NCI-H526 treated with DMSO at 0.1 percent for 48 hours (cell line): Measurements from ENCODE around the gene SHISAL1.
"Not testable (repeated sequence)": the region's sequence is repeated elsewhere in the genome, so short reads cannot be mapped to it uniquely, and the experiment has no call there.

ENCODE experiments used
- DNase-seq: peaks from one replicate; lab custom pipeline; 2025; lab: John Stamatoyannopoulos, UW

Gene SHISAL1

DNA sequence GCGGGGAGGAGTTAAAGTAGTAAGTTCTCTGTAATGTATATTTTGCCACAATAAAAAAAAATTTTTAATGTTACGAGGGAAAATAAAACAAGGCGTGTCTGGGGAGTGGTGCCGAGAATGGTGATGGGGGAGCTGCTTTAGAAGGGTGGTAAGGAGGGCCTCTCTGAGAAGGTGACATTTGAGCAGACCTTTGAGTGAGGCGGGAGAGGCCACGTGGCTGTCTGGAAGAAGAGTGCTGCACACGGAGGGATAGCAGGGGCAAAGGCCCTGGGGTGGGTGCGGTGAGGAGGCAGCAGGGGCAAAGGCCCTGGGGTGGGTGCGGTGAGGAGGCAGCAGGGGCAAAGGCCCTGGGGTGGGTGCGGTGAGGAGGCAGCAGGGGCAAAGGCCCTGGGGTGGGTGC lies 10.4 kb downstream of the SHISAL1 start:
- not testable (repeated sequence) for DNase-seq

DNA sequence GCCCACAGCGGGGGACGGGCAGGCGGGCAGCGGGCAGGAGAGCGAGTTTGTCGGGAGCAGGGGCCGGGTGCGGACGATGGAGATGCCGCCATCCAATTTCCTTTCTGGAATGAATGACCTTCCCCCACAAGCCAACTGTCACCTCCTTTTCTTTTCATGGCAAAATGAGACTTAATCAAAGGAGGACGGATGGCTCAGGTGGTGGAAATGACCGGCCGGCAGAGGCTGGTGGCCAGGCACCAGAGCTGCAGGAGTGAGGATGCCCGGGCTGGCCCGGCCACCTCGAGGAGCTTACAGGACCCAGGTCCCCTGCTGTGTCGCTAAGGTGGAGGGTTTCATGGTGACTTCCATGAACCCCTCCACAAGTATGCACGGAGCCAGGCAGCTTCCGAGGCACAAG lies 11.7 kb downstream of the SHISAL1 start:
- DNase-seq = no peak

DNA sequence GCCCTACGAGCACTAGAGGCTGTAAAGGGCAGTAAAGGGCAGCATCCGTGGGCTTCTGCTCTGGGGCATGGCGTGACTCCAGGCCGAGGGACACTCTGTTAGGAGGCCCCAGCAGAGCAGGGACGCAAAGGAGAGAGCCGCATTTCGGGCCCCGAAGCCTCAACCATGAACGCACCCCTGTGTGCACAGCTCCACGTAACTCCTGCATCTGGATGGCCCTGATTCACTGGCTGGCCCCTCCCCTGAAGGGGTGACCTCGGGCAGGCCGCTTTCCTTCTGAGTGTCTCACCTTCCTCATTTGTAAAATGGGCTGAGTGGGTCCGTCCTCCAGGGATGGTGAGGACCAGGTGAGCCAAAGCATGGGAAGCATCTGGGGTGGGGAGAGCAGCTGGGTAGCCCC lies 13.6 kb downstream of the SHISAL1 start:
- DNase-seq = no peak

DNA sequence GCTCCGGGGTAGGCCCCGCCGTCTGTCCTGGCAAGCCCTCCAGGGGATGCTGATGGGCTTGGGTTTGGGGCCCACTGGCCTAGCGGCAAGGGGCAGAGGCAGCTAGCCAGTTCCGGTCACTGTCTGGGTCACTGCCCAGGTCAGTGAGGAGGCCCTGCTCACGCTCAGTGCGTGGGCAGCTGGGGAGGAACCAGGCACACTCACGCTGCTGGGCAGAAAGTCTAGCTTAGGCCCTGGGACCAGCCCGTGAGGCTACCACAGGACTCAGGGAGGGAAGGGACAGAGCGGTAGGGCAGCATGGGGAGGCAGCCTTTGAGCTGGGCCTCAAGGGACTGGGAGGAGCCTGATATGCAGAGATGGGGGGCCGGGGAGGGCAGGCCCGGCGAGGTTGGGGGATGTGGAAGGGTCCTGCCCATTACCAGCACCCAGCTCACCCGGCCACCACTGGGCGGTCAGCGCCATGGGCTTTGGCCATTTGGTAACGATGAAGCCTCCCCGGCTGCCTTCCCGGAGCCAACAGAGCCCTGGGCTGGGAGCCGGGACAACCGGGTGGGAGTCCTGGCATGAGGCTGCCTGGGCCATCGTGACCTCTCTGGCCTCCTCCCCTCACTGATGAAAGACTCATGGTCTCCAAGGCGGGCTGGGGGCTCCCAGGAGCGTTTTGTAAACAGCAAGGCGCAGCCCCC lies 14.2 kb downstream of the SHISAL1 start:
- no peak for DNase-seq

DNA sequence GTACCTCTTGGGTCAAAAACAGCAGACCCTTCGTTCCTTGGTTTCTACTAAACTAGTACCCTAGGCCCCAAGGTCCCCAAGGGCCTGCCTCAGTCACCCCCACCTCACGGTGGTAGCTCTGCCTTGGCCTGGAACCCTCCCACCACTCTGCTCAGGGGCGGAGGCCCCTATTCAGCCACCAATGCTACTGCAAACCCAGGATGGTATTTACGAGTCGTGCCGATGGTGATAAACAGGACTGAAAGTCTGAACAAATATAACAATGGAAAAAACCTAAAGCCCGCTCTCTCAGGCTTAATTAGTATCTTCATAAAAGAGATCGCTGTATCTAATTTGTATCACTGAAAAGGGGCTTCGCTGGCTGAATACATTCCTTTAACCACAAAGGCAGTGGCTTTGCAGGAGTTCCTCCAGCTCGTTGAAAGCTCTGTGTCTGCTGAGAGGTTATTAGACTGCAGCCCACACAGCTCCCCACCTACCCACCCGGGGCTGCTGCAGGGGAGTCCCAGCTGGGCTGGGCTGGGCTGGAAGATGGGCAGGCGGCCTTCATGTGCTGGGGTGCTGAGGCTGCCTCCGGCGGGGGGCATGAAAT lies 15.2 kb downstream of the SHISAL1 start:
- DNase-seq = no peak

DNA sequence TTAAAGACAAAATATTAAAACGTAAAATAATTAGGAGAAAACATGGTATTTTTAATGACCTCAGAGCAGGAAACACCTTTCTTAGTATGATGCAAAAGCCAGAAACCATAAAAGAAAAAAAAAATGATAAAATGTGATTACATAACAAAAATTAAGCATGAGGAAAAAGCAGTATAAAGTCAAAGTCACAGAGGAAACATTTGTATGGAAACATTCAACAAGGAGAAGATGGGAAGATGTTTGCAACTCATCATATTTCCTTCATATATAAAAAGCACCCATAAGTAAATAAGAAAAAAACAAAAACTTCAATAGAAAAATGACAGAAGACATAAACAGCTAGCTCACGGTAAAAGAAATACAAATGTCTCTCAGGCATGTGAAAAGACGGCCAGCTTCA lies 17.3 kb downstream of the SHISAL1 start:
- DNase-seq = no peak

DNA sequence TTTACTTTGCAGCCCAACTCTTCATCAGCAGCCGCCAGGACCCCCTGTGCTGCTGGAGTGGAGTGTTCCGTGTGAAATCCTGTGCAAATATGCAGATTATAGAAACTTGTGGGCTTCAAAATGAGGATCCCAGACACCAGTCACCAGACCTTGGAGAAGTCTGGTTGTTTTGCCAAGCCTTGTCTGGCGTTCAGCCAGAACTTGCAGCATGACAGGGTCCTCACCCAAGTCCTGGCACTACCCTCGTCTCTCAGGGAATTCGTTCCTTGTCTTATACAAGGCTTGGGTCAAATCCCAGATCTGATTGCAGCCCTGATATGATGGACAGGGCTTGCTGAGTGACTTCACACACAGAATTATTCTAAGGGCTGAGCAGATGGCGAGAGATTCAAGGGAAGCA lies 18.9 kb downstream of the SHISAL1 start:
- DNase-seq = no peak

DNA sequence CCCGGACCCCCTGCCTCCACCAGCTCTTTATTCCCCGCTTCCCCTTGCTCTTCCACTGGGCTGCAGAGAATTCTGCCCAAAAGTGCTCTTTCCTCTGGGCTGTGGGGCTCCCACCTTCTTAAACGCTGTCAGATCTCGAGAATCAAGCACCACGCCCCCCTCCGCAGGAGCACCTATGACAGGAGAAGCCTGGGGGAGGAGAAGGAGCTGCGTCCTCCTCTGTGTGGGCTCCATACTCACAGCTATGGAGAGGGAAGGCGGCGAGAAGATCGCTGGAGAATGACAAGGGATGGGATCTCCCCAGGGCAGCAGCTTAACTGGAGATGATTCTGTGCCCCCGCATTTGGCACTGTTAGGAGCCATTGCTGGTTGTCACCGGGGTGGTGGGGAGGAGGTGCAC lies 19.7 kb downstream of the SHISAL1 start:
- no peak for DNase-seq

DNA sequence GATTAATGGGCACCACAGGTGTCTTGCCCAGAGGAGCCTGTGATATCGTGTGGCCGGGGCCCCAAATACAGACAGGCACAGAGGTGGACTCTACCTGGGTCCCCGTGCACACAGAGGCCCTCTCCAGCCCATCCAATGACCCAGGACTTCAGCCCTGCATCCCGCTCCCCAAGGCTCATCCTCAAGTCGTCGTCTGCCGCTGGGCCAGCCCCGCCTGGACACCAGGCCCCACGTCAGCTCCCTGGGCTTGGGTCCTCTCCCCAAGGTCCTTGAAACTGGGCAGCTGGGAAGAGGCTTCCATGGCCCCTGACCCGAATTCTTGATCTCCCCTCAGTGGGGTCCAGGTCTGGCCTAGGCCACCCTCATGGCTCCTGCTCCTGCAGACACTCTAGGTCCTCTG lies 20.2 kb downstream of the SHISAL1 start:
- DNase-seq = no peak

DNA sequence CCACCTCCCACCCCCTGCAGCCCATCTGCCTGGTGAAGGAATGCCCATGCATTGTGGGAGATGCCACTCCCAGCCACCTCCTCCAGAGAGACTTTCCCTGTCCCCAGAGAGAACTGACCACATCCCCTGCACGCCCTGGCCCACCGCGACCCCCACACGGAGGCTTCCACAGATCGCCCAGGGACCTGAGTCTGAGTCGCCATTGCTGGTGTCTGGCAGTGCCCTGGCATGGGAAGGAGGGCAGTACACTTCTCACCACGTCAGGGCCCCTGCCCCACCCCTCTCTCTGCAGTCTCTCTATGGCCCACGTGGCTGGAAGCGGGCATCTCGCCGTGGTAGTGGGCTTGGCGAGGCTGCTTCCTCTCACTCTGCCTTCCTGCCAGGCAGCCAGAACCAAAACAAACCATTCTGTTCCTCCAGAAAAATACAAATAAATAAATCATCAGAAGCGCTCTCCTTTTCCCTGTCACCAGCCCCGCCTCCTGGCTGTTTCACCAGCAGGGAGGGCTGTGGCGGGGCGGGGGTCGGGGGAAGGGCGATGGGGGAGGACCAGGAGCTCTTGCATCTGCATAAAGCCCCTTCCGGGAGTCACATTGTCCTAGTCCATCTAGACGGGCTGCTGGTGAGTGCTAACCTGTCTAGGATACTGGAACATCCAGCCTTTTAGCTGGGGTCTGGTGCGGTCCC lies 20.9 kb downstream of the SHISAL1 start:
- no peak for DNase-seq

DNA sequence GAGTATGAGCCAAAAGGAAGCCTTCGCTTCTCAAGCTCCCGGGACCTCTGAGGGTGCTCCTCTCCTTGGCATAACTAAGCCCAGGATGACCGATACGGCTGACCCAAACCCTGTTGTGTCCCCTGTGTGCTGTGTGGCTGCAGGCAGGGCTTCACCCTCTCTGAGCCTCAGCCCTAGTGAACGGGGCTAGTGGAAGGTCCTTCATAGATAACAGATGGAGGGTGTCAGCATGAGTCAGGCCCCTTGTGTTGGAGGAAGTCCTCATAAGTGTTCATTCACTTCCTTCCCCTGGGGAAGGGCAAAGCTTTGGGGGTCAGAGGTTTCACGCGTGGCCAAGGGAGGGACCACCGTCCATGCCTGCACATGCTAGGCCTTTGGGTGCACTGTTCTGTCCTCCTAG lies 21.5 kb downstream of the SHISAL1 start:
- no peak for DNase-seq

DNA sequence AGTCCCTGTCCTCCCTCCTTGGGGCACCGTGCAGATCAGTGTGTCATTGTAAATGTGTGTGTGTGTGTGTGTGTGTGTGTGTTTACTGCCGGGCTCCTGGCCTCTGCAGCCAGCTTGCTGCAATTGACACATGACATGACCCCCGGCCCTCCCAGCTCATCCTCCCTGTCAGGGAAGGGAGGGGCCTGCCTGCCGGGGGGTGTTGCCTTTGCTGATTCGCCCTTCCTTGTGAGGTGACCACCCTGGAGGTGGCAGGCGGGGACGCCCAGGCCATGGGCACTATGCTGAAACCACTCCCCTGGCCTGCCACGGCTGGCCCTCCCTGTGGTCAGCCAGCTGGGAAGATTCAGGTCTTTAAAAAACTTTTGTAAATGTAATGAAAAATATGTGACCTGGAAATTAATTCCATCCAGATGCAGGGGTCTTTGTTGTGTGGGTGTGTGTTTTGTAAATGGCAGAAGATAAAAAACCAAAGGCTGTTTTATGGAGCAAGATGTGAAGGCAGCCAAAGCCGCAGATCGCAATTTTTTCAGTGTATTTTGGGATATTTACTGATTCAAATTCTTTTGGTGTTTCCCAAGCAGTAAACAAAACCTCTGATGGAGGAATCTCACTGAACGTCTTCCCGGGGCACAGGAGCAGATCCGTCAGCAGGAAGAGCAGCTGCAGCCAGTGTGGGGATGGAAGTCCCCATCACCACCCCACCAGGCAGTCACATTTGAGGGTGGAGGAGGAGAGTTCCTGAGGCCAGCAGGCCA lies 23.2 kb downstream of the SHISAL1 start:
- no peak for DNase-seq

DNA sequence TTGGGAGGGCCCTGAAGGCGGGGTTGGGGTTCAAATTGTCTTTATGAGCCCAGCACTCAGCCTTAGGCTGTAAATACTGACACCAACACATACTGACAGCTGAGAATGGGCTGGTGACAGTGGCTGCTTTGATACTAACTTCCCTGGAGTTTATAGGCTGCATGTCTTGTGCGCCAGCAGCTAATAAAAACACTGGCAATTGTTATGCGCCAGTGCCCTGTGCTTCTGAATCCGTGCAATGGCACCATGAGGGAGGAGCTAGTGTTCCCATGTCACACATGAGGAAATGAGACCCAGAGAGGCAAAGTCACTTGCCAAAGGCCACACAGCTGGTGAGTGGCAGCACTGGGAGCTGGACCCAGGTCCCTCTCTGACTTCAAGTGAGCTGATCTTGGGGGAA lies 23.8 kb downstream of the SHISAL1 start:
- DNase-seq = no peak

DNA sequence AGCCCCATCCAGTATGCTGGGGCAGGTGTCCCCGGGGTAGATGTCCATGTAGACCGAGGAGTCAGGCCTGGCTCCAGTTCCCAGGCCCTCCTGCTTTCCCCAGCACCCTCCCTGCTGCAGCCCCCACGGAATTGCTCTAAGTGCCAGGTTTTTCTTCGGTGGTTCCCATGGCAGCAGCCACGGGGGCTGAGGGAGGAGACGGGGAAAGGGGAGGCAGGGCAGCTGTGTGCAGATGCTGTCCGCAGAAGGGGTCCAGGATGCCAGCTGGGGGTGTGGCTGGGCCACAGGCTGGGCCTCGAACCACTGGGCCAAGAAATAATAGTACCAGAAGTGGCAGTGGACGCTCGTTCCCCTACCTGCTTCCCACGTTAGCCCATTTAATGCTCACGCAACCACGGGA lies 25.0 kb downstream of the SHISAL1 start:
- no peak for DNase-seq

DNA sequence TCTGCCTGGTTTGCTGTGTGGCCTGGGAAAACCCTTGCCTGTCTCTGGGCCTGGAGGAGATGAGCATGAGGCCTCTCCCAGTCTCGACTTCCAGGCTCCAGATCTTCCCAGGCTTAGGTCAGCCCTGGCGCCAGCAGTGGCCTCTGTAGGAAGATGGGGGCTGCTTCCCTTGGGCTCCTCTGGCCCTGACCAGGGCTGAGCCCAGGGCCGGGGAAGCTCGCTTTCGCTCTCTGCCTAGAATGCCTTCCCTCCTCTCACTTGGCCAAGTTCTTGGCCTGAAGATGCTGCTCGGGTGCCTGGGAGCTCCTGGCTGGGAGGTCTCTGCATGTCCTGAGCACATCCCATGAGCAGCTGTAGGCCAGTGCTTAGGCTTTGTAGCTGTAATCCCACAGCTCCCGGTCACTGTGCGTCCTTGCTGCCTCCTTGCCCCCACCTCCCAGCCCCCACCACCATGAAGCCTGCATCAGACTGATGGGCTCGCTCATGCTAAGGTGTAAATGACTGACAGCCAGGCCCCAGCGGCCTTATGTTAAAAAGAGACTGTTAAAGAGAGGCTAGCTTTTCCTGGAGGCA lies 25.5 kb downstream of the SHISAL1 start:
- DNase-seq = no peak

DNA sequence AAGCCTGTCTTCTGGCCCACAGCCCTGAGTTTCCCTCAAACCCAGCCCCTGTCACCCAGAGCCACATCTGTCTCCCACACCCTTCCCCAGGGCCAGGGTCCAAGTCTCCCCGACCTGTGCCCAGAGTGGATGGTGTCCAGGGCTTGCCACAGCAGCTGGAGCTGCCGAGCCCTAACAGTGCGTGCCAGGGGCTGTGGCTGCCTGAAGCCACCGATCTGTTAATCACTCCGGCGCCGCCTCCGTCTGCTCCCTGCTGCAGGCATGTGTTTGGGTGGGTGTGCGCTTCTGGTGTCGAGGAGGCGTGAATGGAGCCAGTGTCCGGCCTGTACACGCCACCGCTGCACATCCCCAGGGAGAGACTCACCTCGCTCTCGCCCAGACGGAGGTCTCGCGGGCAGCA lies 26.1 kb downstream of the SHISAL1 start:
- DNase-seq = no peak

DNA sequence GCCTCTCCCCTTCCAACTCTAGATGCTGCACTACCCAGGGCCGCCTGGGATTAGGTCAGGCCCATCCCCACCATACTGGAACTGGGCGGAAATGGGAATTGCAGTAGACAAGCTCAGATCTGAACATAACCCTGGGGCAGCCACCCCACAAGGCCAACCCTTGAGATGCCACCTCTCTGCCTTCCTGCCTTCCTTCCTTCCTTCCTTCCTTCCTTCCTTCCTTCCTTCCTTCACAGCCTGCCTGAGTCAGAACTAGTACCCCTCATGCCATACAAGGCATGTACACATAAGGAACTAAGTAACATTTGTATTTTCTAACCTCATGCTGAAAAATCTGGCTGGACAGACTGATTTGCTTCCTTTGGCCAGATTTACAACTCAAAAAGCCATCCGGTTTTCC lies 28.0 kb downstream of the SHISAL1 start:
- no peak for DNase-seq

DNA sequence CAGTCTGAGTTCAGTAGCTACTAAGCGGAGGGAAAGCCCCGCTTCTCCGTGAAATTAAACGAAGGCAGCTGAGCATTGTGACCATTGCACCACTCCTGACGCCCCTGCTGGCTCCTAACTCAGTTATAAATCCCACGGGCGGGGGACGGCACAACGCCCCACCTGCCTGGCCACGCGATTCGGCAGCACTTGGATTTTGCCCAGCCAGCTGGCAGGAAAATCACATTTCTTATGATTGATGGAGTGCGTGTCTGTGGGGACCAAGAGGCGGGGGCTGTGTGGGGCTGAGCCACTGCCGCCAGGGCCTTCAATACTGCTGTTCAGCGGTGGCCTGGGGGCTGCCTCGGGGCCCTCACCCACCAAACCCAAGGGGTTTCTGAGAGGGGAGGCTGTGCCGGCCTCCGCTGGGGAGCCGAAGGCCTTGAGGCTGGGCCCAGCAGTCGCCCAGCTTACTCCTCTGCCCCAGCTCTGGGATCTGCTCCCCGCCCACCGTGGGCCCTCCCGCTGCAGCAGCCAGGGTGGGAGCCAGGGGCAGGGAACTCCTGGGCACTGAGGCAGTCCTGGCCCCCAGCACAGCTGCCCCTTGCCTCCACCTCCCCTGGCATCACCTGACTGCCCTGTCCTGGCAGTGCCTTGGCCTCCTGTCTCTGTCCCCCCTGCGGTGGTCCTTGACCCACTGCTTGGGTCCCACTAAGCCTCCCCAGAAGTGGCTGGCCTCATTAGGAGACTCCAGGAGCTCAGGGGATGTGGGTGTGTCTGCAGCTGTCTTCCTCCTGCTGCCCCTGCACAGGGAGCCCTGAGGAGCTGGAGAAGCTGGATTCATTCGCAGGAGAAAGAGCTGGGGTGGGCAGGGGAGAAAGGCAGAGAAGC lies 30.7 kb downstream of the SHISAL1 start:
- no peak for DNase-seq

DNA sequence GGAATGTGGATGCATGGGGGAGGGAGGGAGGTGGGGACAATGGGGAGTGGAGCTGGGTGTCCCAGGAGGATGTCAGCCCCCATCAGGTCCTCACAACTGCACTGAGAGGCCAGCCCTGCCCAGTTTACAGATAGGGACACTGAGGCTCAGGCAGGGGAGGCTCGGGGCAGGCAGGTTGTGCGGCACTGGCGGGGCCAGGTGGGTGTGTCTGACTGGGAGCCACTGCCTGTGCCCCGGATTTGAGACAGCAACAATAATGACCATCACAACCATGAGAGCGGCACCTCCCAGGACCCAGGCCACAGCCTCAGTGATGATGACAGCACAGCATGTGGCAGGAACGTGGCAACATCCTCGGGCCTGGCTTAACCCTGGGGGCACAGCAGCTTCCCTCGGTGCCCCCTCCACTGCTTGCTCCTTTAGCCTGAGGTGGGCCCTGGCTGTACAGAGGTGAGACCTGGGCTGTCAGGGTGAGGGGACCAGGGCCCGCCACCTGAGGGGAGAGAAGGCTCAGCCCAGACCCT lies 32.0 kb downstream of the SHISAL1 start:
- no peak for DNase-seq

DNA sequence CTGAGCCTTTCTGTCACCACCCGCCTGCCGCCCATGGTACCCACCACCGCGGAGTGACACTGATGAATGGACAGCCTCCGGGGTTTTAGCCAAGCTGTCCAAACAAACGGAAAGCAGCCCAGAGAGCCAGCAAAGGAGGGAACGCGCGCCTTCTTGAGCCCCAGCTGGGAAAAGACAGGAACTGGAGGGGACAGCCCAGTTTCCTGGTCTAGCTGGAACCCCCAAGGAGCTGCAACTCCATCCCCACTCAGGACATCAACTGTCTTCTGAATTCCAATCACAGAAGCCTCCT lies 33.7 kb downstream of the SHISAL1 start:
- no peak for DNase-seq

DNA sequence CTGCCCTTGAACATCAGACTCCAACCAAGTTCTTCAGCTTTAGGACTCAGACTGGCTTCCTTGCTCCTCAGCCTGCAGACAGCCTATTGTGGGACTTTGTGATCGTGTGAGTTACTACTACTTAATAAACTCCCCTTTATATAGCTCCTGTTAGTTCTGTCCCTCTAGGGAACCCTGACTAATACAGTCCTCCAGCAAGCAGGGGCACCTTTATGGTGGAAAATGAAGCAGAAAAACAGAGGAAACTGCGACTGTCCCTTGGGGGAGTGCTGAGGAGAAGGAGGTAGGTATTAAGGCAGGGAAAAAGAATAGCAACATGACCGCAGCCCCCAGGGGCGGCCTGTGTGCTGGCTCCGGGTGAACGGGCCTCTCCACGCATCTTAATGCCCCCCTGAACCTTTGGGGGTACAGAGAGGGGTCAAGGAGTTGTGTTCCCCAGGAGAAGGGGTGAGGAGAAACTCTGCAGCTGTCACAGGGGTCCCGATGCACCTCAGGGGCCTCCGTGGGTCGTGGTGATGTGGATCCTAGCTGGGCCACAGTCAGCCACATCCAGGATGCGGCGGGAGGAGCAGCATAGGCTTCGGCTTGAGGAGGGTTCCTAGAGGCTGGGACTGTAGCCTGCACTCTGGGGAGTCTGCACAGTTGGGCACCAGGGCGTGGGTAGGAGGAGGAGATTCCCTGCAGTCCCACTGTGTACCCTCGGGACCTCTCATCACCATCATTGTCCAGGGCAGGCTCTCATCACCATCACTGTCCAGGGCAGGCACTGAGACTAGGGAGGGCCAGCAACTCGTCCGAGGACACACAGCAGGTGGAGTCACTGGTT lies 34.3 kb downstream of the SHISAL1 start:
- DNase-seq = no peak
